SU-DHL-6 (cell line): ENCODE measurements around the gene MYZAP.

ENCODE experiments used
- H2AFZ ChIP-seq: fragments of 200-600 bp; sonication (generic); 2 replicates; pipeline ENCODE4 v1.6.1; 2014; ENCODE audit warnings: low read depth, mild to moderate bottlenecking, moderate library complexity, mixed read lengths, antibody characterized with exemption, low read length; ENCODE audit not compliant: severe bottlenecking
- H3F3A ChIP-seq: fragments of 200-600 bp; shearing (Covaris generic); 2 replicates; pipeline ENCODE4 v1.6.0; 2016; ENCODE audit warnings: antibody characterized with exemption, mild to moderate bottlenecking; ENCODE audit not compliant: insufficient read depth
- H3K27ac ChIP-seq: fragments of 200-600 bp; sonication (generic); 2 replicates; pipeline ENCODE4 v1.5.1; 2016; ENCODE audit warnings: low read depth, mild to moderate bottlenecking, low read length, moderate library complexity, mixed read lengths
- H3K27me3 ChIP-seq: fragments of 200-600 bp; sonication (generic), shearing (Covaris generic); 2 replicates; pipeline ENCODE4 v1.6.0; 2014; ENCODE audit warnings: mild to moderate bottlenecking, low read length
- H3K36me3 ChIP-seq: fragments of 200-600 bp; sonication (generic); 2 replicates; pipeline ENCODE4 v1.6.1; 2014; ENCODE audit warnings: mild to moderate bottlenecking, low read length, mixed read lengths
- H3K4me2 ChIP-seq: fragments of 300-600, 200-600 bp; shearing (Covaris generic), sonication (generic); 2 replicates; pipeline ENCODE4 v1.6.0; 2014; ENCODE audit warnings: low read length, low read depth, mild to moderate bottlenecking; ENCODE audit not compliant: poor library complexity, severe bottlenecking
- H3K4me3 ChIP-seq: fragments of 200-600 bp; sonication (generic); 2 replicates; pipeline ENCODE4 v1.5.1; 2014; ENCODE audit warnings: antibody characterized with exemption, low read length, mild to moderate bottlenecking, mixed read lengths; ENCODE audit not compliant: insufficient read depth, poor library complexity, severe bottlenecking
- H3K79me2 ChIP-seq: fragments of 200-600 bp; sonication (generic); 2 replicates; pipeline ENCODE4 v1.6.1; 2014; ENCODE audit warnings: mild to moderate bottlenecking, low read length, moderate library complexity; ENCODE audit not compliant: insufficient read depth
- H3K9ac ChIP-seq: fragments of 200-600 bp; sonication (generic); 2 replicates; pipeline ENCODE4 v1.7.0; 2014; ENCODE audit warnings: mild to moderate bottlenecking, low read length
- H3K9me2 ChIP-seq: fragments of 200-600 bp; sonication (generic); replicated peaks from 2 replicates; pipeline ENCODE4 v1.6.1; 2014; ENCODE audit warnings: low read length; ENCODE audit not compliant: insufficient read depth
- H3K9me3 ChIP-seq: fragments of 200-600 bp; sonication (generic); 2 replicates; pipeline ENCODE4 v1.6.1; 2014; ENCODE audit warnings: low read length, mixed read lengths; ENCODE audit not compliant: insufficient read depth
- H4K20me1 ChIP-seq: fragments of 200-600 bp; sonication (generic); 2 replicates; pipeline ENCODE4 v1.6.1; 2014; ENCODE audit warnings: low read depth, mild to moderate bottlenecking, antibody characterized with exemption, low read length, moderate library complexity, mixed read lengths
- EZH2phosphoT487 ChIP-seq: fragments of 200-600 bp; sonication (generic), shearing (Covaris generic); conservative IDR thresholded peaks from 2 replicates; pipeline ENCODE4 v1.6.1; 2018; ENCODE audit warnings: mild to moderate bottlenecking, antibody characterized with exemption, low read length, moderate library complexity, mixed read lengths
- TF ChIP-seq, protein P1 (sequence below): fragments of 200-600 bp; sonication (generic); IDR thresholded peaks from one replicate; pipeline ENCODE4 v1.5.1; 2017; ENCODE audit warnings: antibody characterized with exemption, mild to moderate bottlenecking, low read length, moderate library complexity; ENCODE audit not compliant: insufficient read depth, poor library complexity, severe bottlenecking

Gene MYZAP

GRCh38 chr15:57545995-57546394 lies 45.7 kb upstream of the MYZAP start:
- no peaks in the 10 kb centered on the region for H3K79me2 ChIP-seq
- H2AFZ ChIP-seq, result no peak overlapping the region
- no peaks in the 10 kb centered on the region for H4K20me1 ChIP-seq
- no peak overlapping the region for H3K27ac ChIP-seq
- no peaks in the 10 kb centered on the region for H3K36me3 ChIP-seq
- H3K4me2 ChIP-seq, result no peak overlapping the region
- TF ChIP-seq, protein P1, sequence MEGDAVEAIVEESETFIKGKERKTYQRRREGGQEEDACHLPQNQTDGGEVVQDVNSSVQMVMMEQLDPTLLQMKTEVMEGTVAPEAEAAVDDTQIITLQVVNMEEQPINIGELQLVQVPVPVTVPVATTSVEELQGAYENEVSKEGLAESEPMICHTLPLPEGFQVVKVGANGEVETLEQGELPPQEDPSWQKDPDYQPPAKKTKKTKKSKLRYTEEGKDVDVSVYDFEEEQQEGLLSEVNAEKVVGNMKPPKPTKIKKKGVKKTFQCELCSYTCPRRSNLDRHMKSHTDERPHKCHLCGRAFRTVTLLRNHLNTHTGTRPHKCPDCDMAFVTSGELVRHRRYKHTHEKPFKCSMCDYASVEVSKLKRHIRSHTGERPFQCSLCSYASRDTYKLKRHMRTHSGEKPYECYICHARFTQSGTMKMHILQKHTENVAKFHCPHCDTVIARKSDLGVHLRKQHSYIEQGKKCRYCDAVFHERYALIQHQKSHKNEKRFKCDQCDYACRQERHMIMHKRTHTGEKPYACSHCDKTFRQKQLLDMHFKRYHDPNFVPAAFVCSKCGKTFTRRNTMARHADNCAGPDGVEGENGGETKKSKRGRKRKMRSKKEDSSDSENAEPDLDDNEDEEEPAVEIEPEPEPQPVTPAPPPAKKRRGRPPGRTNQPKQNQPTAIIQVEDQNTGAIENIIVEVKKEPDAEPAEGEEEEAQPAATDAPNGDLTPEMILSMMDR, result no peak
- no peak for TF ChIP-seq EZH2phosphoT487
- H3K27me3 ChIP-seq, result no peaks in the 10 kb centered on the region
- no peaks in the 10 kb centered on the region for H3K9me2 ChIP-seq
- no peak overlapping the region for H3K9ac ChIP-seq
- no peak overlapping the region for H3K4me3 ChIP-seq
- no peaks in the 10 kb centered on the region for H3K9me3 ChIP-seq
- no peaks in the 10 kb centered on the region for H3F3A ChIP-seq

GRCh38 chr15:57547243-57547755 lies 44.4 kb upstream of the MYZAP start:
- Histone ChIP-seq H3F3A (no peaks in the 10 kb centered on the region), H4K20me1 (no peaks in the 10 kb centered on the region), H3K79me2 (no peaks in the 10 kb centered on the region), H3K36me3 (no peaks in the 10 kb centered on the region), H3K9me2 (no peaks in the 10 kb centered on the region), H3K27ac (no peak overlapping the region), H3K4me3 (no peak overlapping the region), H3K27me3 (no peaks in the 10 kb centered on the region), H3K4me2 (no peak overlapping the region), H2AFZ (no peak overlapping the region), H3K9me3 (no peaks in the 10 kb centered on the region), H3K9ac (no peak overlapping the region)
- TF ChIP-seq EZH2phosphoT487, result no peak
- TF ChIP-seq, protein P1, result no peak

- Histone ChIP-seq H3K9me2 (no peaks in the 10 kb centered on the region), H3K9ac (no peak overlapping the region), H3K4me3 (no peak overlapping the region), H3K27me3 (no peaks in the 10 kb centered on the region), H3K27ac (no peak overlapping the region), H3K36me3 (no peaks in the 10 kb centered on the region), H3F3A (no peaks in the 10 kb centered on the region), H3K9me3 (no peaks in the 10 kb centered on the region), H2AFZ (no peak overlapping the region), H3K79me2 (no peaks in the 10 kb centered on the region), H3K4me2 (no peak overlapping the region), H4K20me1 (no peaks in the 10 kb centered on the region)
- TF ChIP-seq, protein P1, result no peak
- no peak for TF ChIP-seq EZH2phosphoT487
Observed at GRCh38 chr15:57548351-57548750, 43.4 kb upstream of the MYZAP start.

DNA sequence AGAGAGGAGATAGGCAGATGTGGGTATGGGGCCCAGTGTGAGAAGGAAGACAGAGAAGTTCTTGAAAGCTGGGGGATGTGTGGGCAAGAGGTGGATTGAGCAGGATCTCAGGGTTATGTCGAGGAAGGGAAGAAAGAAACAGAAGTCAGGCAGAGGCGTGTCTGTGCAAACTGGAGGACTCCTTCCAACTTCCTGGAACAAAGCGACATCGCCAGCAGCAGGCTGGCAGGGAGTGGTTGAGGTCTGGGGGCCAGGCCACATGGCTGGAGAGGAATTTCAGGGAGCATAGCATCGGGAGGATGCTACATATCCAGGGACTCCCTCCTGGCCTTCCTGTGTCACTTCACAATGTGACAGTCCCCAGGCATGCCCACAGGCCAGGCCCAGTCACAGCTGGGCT lies 42.9 kb upstream of the MYZAP start:
- H3K4me3 ChIP-seq, result no peak overlapping the region
- no peaks in the 10 kb centered on the region for H3K36me3 ChIP-seq
- no peak overlapping the region for H3K27ac ChIP-seq
- TF ChIP-seq EZH2phosphoT487, result no peak
- TF ChIP-seq, protein P1, result no peak
- no peak overlapping the region for H3K4me2 ChIP-seq
- no peaks in the 10 kb centered on the region for H3K9me3 ChIP-seq
- no peaks in the 10 kb centered on the region for H3K9me2 ChIP-seq
- H2AFZ ChIP-seq, result no peak overlapping the region
- H3K79me2 ChIP-seq, result no peaks in the 10 kb centered on the region
- no peaks in the 10 kb centered on the region for H3K27me3 ChIP-seq
- no peaks in the 10 kb centered on the region for H4K20me1 ChIP-seq
- H3F3A ChIP-seq, result no peaks in the 10 kb centered on the region
- no peak overlapping the region for H3K9ac ChIP-seq
